ENCODE data around the gene C12orf43. TPM values are rescaled to one million over a fixed set of nuclear protein-coding genes. Genes with fewer than 3 reads are reported as not detected.

C12orf43 gene
- total RNA-seq, 3 donors from 2014 or later: 9.4 to 13.0 (median 9.8) TPM

DNA sequence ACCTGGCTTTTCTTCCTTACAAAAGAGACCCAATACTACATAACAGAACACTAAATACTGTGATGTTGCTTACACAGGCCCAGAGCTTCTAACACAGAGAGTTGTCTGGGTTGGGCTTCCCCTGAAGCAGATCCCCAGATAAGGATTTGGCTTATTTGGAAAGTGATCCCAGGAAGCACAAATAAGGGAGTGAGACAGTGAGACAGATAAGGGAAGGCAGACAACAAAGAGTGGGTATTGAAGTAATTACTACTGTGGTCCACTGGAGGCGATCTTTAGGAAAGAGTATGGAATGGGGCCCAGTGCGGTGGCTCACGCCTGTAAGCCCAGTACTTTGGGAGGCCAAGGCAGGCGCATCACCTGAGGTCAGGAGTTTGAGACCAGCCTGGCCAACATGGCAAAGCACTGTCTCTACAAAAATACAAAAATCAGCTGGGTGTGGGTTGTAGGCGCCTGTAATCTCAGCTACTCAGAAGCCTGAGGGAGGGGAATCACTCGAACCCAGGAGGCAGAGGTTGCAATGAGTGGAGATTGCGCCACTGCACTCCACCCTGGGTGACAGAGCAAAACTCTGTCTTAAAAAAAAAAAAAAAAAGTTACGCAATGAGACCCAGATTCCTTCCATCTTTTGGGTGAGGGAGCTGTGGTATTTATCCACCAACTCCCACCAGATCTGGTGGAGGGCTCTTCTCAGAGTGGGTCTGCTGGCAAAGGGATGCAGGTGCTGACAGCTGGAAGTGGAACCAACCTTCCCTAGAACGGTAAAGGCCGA is 10.2 kb upstream of the C12orf43 start:
- H3K4me1 ChIP-seq: no peaks in the 10 kb centered on the region
- H3K27me3 ChIP-seq: no peaks in the 10 kb centered on the region
- H3K9me3 ChIP-seq: no peaks in the 10 kb centered on the region
- TF ChIP-seq POLR2AphosphoS5 (IDR thresholded peaks at IDR 0.05) (no peak), POLR2A (IDR thresholded peaks at IDR 0.05) (no peak), CTCF (IDR thresholded peaks at IDR 0.05) (no peak)
- no peak for DNase-seq (ENCODE audit: low spot score in 2 of 2)
- no peaks in the 10 kb centered on the region for H3K36me3 ChIP-seq
- H3K27ac ChIP-seq: no peak overlapping the region
- intact Hi-C loops (cut with DNase I; ENCODE audit: low total_unique reads): no loop called here
- H3K4me3 ChIP-seq: no peak overlapping the region

- DNase-seq (ENCODE audit: low spot score in 2 of 2): no peak
- Histone ChIP-seq H3K4me3 (no peak overlapping the region), H3K9me3 (no peaks in the 10 kb centered on the region), H3K4me1 (no peaks in the 10 kb centered on the region), H3K27ac (no peak overlapping the region), H3K36me3 (no peaks in the 10 kb centered on the region), H3K27me3 (no peaks in the 10 kb centered on the region)
- TF ChIP-seq CTCF (IDR thresholded peaks at IDR 0.05): no peak
- no peak for TF ChIP-seq POLR2A (IDR thresholded peaks at IDR 0.05)
- TF ChIP-seq POLR2AphosphoS5 (IDR thresholded peaks at IDR 0.05): no peak
- intact Hi-C loops (cut with DNase I; ENCODE audit: low total_unique reads): no loop called here
These were observed 9.3 kb upstream of the C12orf43 start for GRCh38 chr12:121025442-121026226.

DNA sequence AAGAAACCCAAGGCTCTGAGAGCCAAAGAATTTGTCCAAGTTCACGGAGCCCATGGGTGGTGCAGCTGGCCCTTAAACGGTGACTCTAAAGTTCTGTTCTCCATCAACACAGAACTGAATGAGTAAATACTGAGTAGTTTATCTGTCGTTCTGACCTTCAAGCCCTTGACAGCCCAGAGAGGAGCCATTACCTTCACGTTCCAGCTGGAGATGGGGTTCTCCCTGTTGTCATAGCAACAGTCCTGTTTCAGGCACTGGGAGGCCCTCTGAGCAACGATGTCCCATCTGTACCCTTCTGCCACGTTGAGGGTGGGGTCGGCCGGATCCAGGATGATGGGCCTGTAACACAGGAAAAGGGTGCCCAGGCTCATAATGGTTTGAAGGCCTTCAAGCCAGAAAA is 7.5 kb upstream of the C12orf43 start:
- intact Hi-C loops (cut with DNase I; ENCODE audit: low total_unique reads): no loop called here
- Histone ChIP-seq H3K4me3 (no peak overlapping the region), H3K9me3 (no peaks in the 10 kb centered on the region), H3K4me1 (no peaks in the 10 kb centered on the region), H3K27ac (no peak overlapping the region), H3K36me3 (no peaks in the 10 kb centered on the region), H3K27me3 (no peaks in the 10 kb centered on the region)
- DNase-seq (ENCODE audit: low spot score in 2 of 2): no peak
- TF ChIP-seq CTCF (IDR thresholded peaks at IDR 0.05): no peak
- TF ChIP-seq POLR2AphosphoS5 (IDR thresholded peaks at IDR 0.05): no peak
- TF ChIP-seq POLR2A (IDR thresholded peaks at IDR 0.05): no peak

GRCh38 chr12:121022713-121023112 is 6.4 kb upstream of the C12orf43 start:
- no peak for TF ChIP-seq POLR2A (IDR thresholded peaks at IDR 0.05)
- TF ChIP-seq CTCF (IDR thresholded peaks at IDR 0.05): no peak
- TF ChIP-seq POLR2AphosphoS5 (IDR thresholded peaks at IDR 0.05): no peak
- no peak overlapping the region for H3K4me3 ChIP-seq
- no peaks in the 10 kb centered on the region for H3K4me1 ChIP-seq
- H3K9me3 ChIP-seq: no peaks in the 10 kb centered on the region
- H3K36me3 ChIP-seq: no peaks in the 10 kb centered on the region
- no peak overlapping the region for H3K27ac ChIP-seq
- no peak for DNase-seq (ENCODE audit: low spot score in 2 of 2)
- intact Hi-C loops (cut with DNase I; ENCODE audit: low total_unique reads): no loop called here
- no peaks in the 10 kb centered on the region for H3K27me3 ChIP-seq

DNA sequence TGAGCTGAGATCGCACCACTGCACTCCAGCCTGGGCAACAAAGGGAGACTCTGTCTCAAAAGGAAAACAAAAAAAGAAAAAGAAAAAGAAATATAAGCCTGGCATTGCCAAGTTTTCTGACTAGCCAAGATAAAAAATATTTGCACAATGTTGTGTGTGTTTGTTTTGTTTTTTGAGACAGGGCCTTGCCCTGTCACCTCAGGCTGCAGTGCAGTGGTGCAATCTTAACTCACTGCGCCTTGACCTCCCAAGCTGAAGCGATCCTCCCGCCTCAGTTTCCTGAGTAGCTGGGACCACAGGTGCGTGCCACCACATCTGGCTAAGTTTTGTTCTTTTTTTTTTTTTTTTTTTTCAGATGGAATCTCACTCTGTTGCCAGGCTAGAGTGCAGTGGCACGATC is 5.5 kb upstream of the C12orf43 start:
- DNase-seq (ENCODE audit: low spot score in 2 of 2): no peak
- Histone ChIP-seq H3K4me3 (no peak overlapping the region), H3K27ac (no peak overlapping the region), H3K4me1 (no peaks in the 10 kb centered on the region), H3K9me3 (no peaks in the 10 kb centered on the region), H3K27me3 (no peaks in the 10 kb centered on the region), H3K36me3 (no peaks in the 10 kb centered on the region)
- intact Hi-C loops (cut with DNase I; ENCODE audit: low total_unique reads): no loop called here
- TF ChIP-seq CTCF (IDR thresholded peaks at IDR 0.05): no peak
- TF ChIP-seq POLR2AphosphoS5 (IDR thresholded peaks at IDR 0.05): no peak
- no peak for TF ChIP-seq POLR2A (IDR thresholded peaks at IDR 0.05)

Data from breast epithelium (tissue), 4 donors.